Amniotic stem cell (primary cell): ENCODE measurements around the gene RTN3.
"Not testable (repeated sequence)": the region's sequence is repeated elsewhere in the genome, so short reads cannot be mapped to it uniquely, and the experiment has no call there.

ENCODE experiments used
- DNase-seq: peaks from one replicate; lab custom pipeline; 2025; lab: John Stamatoyannopoulos, UW

RTN3 gene

DNA sequence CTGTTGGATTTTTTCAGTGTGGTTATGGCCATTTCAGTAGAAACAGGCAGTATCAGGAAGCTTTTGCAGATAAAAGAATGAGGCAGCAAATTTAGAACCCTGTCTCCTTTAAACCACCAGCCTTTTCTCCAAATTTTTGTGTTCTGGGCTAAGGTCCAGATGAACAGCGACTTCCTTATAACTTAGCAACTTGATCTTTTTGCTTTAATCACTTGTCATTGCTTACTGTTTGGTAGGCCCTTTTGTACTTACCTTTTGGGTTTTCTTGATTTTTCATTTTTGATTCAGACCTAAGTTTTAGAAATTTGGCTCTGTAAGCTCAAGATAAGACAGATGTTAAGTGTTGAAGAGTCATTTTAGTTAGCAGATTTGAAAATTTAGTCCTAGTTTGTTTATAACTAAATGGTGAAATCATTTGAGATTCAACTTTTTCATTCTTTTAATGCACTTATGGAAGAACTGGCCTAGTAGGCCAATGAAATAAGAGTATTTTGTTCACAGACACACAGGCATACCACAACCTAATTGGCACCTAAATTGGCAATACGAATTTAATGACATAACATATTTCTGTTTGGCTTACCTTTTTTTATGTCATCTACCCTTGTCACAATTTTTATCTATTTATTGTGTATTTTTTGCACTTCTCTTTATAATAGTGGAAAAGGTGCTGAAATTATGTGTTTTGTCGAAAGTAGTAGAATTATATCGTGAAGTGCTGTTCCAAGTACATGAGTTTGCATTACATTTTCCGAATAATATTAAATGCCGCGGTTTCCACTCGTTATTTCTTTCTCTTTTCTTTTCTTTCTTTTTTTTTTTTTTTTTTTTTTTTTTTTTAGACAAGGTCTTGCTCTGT, 2.1 kb downstream of the RTN3 start:
- no peak for DNase-seq

DNA sequence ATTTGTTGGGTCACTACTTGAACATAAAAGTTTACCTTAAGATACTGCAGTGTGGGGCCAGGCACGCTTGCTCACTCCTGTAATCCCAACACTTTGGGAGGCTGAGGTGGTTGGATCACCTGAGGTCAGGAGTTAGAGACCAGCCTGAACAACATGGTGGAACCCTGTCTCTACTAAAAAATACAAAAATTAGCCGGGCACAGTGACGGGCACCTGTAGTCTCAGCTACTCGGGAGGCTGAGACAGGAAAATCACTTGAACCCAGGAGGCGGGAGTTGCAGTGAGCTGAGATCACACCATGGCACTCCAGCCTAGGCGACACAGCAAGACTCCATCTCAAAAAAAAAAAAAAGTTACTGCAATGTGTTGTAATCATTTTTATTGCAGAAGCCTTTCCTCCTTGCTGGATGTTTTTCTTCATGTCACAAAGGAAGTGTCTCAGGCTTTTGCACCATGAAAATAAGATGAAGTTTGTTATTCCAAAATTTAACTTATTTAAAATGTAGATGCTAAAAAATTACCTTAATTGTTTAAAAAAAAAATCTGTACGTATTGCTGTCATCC, 3.9 kb downstream of the RTN3 start:
- not testable (repeated sequence) for DNase-seq

DNA sequence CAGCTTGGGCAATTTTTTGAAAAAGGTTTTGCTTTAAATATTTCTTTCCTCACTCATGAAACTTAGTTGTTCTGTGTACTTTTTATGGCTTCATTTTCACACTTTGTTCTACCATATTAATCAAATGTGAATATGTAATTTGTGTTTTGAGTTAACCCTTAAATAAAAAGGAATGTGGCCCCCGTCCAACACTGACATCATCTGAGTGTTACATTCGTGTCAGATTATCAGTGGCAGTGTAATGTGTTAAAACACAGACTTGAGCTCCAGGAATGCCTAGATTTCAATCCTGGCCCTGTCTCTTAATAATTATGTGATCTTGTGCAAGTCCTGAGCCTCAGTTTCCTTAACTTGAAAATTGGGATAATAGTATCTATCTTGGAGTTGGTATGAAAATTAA, 5.6 kb downstream of the RTN3 start:
- no peak for DNase-seq

DNA sequence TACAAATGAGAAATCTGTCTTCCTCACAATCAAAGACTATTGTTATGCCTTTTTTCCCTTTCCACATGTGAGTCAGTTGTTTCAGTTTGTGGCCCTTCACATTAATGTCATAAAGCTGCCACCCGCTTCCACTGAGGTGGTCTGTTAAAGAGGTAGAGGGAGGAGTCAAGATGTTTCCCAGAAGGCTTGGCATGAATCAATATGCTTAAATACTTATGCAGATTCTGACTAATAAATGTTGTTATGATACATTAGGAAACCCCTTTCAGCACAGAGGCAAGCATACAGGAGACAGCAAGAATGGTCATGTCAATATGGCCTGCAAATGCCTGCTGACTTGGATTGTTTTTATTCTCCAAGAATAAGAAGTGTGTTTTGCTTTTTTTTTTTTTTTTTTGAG, 6.5 kb downstream of the RTN3 start:
- no peak for DNase-seq

GRCh38 chr11:63694596-63694995, 13.3 kb downstream of the RTN3 start:
- no peak for DNase-seq

DNA sequence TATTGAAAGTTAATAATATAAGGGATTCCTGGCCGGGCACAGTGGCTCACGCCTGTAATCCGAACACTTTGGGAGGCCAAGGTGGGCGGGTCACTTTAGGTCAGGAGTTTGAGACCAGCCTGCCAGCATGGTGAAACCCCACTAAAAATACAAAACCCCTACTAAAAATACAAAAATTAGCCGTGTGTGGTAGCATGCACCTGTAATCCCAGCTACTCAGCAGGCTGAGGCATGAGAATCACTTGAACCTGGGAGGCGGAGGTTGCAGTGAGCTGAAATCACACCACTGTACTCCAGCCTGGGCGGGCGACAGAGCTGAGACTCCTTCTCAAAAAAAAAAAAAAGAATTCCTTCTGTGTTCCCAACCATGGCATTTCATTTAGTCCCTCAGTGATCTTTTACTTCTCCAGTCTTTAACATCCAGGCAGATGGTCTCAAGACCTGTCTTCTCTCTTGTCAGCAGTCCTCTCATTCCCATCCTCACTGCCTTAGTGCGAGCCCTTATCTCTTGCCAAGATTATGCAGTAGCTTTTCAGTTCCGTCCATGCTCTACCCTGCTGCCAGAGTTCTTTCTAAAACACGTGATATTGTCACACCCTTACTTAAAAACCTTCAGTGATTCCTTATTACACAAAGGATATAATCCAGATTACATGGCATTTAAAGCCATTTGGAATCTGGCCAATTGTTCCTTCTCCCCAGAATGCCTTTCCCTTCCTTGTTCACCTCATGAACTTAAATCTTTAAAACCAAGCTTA, 17.9 kb downstream of the RTN3 start:
- no peak for DNase-seq

DNA sequence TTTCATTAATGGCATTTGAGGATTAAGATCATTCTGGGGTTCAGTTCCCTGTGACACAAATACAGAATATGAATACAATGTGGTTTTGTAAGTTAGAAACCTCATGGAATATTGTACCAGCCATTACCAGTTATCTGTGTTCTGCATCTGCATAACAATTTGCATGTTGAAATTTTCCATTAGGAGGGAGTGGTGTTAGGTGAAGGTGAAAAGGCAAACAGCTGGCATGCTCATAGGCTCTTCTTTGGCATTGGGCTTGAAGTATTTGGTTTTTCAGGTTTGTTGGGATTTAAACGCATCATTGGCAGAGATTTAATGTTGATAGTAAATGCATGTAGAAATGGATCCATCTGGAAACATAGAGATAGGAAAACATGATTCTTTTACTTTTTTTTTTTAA, 18.6 kb downstream of the RTN3 start:
- no peak for DNase-seq

DNA sequence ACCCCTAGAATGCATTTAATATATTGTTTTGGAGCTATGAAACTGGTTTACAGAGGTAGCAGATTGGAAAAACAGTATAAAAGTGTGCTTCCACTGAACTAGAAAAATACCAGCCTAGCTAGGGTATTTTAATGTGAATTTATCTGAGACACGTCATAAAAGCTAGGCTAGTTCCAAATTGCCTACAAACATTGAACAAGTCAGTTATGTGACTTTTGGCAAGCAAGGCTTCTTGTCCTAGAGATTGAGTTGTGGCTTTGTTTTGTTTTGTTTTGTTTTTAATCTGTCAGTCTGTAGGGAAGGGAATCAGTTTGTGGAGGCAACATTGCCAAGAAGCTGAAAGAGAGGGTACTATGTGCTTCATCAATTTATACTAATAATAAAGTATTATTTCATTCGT, 24.2 kb downstream of the RTN3 start:
- DNase-seq: no peak

DNA sequence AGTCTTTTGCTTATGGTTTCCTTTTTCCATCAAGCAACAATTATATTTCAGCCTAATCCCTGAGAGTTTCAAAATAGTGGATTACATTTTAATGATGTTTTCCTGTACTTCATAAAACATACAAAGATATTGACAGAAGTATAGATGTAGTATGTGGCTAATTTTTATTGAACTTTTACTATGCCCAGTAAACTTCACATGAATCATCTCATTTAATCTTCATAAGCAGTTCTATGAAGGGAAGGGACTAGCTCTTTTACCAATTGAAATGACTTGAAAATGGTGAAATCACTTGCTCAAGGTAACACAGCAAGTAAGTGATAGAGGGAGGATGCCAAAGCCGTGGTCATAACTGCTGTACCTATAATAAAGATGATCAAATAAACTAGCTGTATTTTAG, 27.5 kb downstream of the RTN3 start:
- no peak for DNase-seq

GRCh38 chr11:63709336-63709884, 28.1 kb downstream of the RTN3 start:
- no peak for DNase-seq

- DNase-seq: no peak
These were observed 29.3 kb downstream of the RTN3 start for GRCh38 chr11:63710476-63711217.

DNA sequence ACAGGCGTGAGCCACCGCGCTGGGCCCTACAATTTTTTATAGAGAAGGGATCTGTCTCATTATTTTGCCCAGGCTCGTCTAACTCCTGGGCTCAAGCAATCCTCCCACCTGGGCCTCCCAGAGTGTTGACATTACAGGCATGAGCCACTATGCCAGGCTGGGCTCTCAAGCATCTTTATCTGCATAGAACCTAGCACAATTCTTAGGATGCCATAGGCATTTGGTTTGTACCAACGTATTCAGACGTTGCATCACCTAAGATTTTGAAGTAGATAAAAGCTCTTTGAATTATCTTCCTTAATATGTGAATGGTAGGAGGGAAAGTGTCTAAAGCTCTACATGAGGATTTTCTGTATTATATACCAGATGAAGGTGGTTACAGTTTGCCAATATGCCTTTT, 30.5 kb downstream of the RTN3 start:
- DNase-seq: no peak

DNA sequence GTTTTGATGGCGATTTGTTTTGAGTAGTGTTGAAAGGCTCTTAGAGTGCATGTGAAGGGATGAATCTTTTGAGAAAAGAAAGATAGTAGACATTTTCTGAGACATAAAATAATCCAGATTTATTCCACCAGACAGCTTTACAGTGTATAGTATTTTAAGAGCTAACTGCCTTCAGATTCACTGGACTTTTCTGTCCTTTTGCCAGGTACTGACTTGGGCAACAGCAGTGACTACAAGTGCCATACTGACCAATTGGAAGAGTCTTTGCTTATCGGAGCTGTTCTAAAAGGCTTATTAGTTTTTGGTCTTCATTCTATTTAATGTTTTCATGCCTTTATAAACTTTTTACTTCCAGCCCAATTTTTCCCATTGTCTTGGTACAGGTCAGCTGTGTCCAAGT, 32.5 kb downstream of the RTN3 start:
- DNase-seq: no peak

GRCh38 chr11:63716046-63716445, 34.7 kb downstream of the RTN3 start:
- DNase-seq: no peak

GRCh38 chr11:63719001-63719400, 37.7 kb downstream of the RTN3 start:
- no peak for DNase-seq

DNA sequence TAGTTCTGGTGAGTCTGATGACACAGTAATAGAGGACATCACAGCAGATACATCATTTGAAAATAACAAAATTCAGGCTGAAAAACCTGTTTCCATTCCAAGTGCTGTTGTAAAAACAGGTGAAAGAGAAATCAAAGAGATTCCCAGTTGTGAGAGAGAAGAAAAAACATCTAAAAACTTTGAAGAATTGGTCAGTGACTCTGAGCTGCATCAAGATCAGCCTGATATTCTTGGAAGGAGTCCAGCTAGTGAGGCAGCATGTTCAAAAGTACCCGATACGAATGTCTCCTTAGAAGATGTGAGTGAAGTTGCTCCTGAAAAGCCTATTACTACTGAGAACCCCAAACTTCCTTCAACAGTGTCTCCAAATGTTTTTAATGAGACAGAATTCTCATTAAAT, 38.7 kb downstream of the RTN3 start:
- DNase-seq: no peak

GRCh38 chr11:63720611-63721010, 39.3 kb downstream of the RTN3 start:
- no peak for DNase-seq

GRCh38 chr11:63729326-63729725, 48.0 kb downstream of the RTN3 start:
- DNase-seq: no peak

DNA sequence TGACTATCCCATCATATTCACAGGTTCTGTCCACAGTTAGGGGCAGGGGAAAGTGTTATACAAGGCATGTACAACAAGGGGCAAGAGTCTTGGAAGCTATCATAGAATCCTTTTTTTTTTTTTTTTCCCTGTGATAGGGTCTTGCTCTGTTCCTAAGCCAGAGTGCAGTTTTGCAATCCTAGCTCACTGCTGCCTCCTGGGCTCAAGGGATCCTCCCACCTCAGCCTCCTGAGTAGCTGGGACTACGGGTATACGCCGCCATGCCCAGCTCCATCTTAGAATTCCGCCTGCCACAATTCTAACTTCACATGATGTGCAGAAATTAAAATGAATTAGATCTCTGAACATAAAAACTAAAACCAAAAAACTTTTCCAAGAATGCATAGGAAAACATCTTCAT, 55.6 kb downstream of the RTN3 start:
- DNase-seq: no peak

GRCh38 chr11:63737718-63738117, 56.4 kb downstream of the RTN3 start:
- no peak for DNase-seq

DNA sequence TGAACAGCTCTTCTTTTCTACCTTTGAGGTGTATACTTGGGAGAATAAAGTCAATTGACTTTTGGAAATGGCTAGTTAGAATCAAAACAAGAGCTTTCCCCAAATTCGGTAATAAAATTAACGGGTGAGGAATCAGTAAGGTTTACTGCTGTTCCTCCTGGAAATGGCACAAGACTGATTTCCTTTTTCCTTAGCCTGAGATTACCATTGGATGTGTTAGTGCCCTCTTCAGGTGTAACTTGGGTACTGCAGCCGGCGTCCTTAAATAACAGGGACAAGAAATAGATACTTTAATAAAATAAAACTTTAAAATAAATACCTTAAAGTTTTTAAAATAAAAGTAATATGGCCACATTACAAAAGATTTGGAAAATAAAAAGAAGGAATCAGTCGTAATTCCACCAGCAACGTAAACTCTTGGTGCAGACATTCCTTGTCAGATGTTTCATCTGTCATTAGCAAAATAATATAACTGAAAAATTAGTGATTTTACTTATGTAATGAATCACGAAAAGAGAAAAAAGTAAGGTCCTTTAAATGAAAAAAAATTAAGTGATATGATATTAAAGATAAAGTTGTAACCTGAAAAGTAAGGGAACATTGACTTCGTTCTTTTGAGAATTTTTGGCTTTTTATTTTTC, 57.5 kb downstream of the RTN3 start:
- peak; percentile 49 for DNase-seq
